Panc1 (cell line): ENCODE data around the gene TMEM170A. TPM values are rescaled to one million over a fixed set of nuclear protein-coding genes. Genes with fewer than 3 reads are reported as not detected.
"Not testable (repeated sequence)": the region's sequence is repeated elsewhere in the genome, so short reads cannot be mapped to it uniquely, and the experiment has no call there.

Source experiments
- ATAC-seq: fragments of 200-7000 bp; cut with Tn5 transposase; 2 replicates; pipeline ENCODE4 v1.9.1; 2020; ENCODE audit warnings: mild to moderate bottlenecking, moderate library complexity
- BruUV-seq: library from RNA; stranded (reverse); fragments of 400-500 nt; replicated peaks from 2 replicates; lab custom pipeline; 2021; lab: Mats Ljungman, UMichigan
- CTCF ChIA-PET: fragments of 300-600 bp; sonication (Branson Sonifier 250); formaldehyde crosslinking; loops from one replicate; lab custom pipeline; 2022; ENCODE audit warnings: antibody characterized with exemption; lab: Charles Lee
- POLR2A ChIA-PET: fragments of 300-600 bp; sonication (Branson Sonifier 250); formaldehyde crosslinking; loops from one replicate; lab custom pipeline; 2022; ENCODE audit warnings: antibody characterized with exemption; lab: Charles Lee
- DNase-seq: peaks from one replicate; pipeline ENCODE4 v3.0.0-alpha.2; 2010; ENCODE audit warnings: low read depth, low spot score
- H3K27ac ChIP-seq: 2 replicates; pipeline ENCODE4 v1.5.1; 2011; ENCODE audit warnings: mild to moderate bottlenecking, low read length, inconsistent platforms
- H3K27me3 ChIP-seq: fragments of 200-500 bp; sonication (Bioruptor generic); 2 replicates; pipeline ENCODE4 v1.6.0; 2014; ENCODE audit warnings: low read length, inconsistent platforms; ENCODE audit not compliant: control insufficient read depth, insufficient read depth
- H3K36me3 ChIP-seq: fragments of 200-500 bp; sonication (Bioruptor generic); 2 replicates; pipeline ENCODE4 v1.5.1; 2014; ENCODE audit warnings: inconsistent platforms, mild to moderate bottlenecking, low read length, moderate library complexity; ENCODE audit not compliant: control insufficient read depth, insufficient read depth
- H3K4me1 ChIP-seq: 2 replicates; pipeline ENCODE4 v1.5.1; 2011; ENCODE audit warnings: inconsistent platforms, mild to moderate bottlenecking, low read length, moderate library complexity; ENCODE audit not compliant: control insufficient read depth, insufficient read depth
- H3K4me3 ChIP-seq, 2 experiments: 2 replicates each; pipeline ENCODE4 v1.5.1; 2011 to 2012; ENCODE audit warnings: low read depth in 2 of 2, low read length in 2 of 2, mild to moderate bottlenecking in 2 of 2, inconsistent platforms in 1 of 2, moderate library complexity in 1 of 2
- H3K9me3 ChIP-seq: fragments of 200-500 bp; sonication (Bioruptor generic); 2 replicates; pipeline ENCODE4 v1.5.1; 2014; ENCODE audit warnings: low read depth, mild to moderate bottlenecking, inconsistent platforms, low read length, moderate library complexity; ENCODE audit not compliant: control insufficient read depth, insufficient read depth
- CTCF ChIP-seq: fragments of 450-650 bp; IDR thresholded peaks from 2 replicates; pipeline ENCODE4 v1.5.1; 2017; ENCODE audit warnings: mild to moderate bottlenecking
- POLR2AphosphoS5 ChIP-seq: IDR thresholded peaks from 2 replicates; pipeline ENCODE4 v1.6.1; 2012; ENCODE audit warnings: mild to moderate bottlenecking, low read depth, low read length, moderate library complexity
- REST ChIP-seq, 2 experiments: IDR thresholded peaks; 2 replicates each; pipeline ENCODE4 v1.6.1; 2011 to 2012; ENCODE audit warnings: low read depth in 2 of 2, control low read depth in 1 of 2, low read length in 1 of 2, mild to moderate bottlenecking in 1 of 2, moderate library complexity in 1 of 2; ENCODE audit not compliant: insufficient read depth in 1 of 2
- SIN3A ChIP-seq: IDR thresholded peaks from 2 replicates; pipeline ENCODE4 v1.6.1; 2012; ENCODE audit warnings: low read depth, mild to moderate bottlenecking, low read length, moderate library complexity, borderline replicate concordance; ENCODE audit not compliant: insufficient read depth
- TCF7L2 ChIP-seq: IDR thresholded peaks from 2 replicates; pipeline ENCODE4 v1.6.1; 2011; ENCODE audit warnings: mild to moderate bottlenecking, low read depth, low read length, inconsistent platforms
- in situ Hi-C: cut with HindIII; loops from 2 replicates; pipeline ENCODE4 v1.10.0; 2016; ENCODE audit warnings: low sequenced_read_pairs, low pct_unique_long_range_greater_than_20kb
- intact Hi-C: fragments of 100-400 bp; cut with micrococcal nuclease; formaldehyde crosslinking; loops from one replicate; pipeline ENCODE4 v1.10.0; 2022; ENCODE audit not compliant: unreplicated experiment
- total RNA-seq: library from RNA; stranded (reverse); gene quantifications from one replicate; pipeline ENCODE4 v1.2.1, GENCODE V29; 2021; ENCODE audit not compliant: unreplicated experiment

TMEM170A gene
- total RNA-seq, 1 experiment from 2014 or later, result 19.0 TPM

DNA sequence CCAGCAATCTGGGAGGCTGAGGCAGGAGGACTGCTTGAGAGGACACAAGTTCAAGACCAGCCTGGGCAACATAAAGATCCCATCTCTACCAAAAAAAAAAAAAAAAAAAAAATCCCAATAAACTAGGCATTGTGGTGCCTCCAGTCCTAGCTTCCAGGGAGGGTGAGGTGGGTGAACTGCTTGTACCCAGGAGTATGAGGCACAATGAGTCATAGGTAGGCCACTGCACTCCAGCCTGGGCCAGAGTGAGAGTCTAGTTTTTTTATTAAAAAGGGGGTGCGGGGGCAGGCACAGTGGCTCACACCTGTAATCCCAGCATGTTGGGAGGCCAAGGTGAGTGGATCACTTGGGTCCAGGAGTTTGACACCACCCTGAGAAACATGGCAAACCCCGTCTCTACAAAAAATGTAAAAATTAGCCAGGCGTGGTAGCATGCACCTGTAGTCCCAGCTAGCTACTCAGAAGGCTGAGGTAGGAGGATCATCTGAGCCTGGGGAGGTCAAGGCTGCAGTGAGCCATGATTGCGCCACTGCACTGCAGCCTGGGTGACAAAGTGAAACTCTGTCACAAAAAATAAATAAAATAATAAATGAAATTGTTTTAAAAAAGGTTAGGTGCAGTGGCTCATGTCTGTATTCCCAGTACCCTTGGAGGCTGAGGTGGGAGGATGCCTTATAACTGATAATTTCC, 38.6 kb upstream of the TMEM170A start:
- in situ Hi-C loops, result no loop called here
- Histone ChIP-seq H3K27me3 (no peaks in the 10 kb centered on the region), H3K4me3 (no peak overlapping the region), H3K27ac (no peak overlapping the region), H3K9me3 (no peaks in the 10 kb centered on the region), H3K36me3 (no peaks in the 10 kb centered on the region), H3K4me1 (no peaks in the 10 kb centered on the region)
- BruUV-seq, result no TSS peak
- ChIA-PET CTCF (interaction anchor here (0.6 kb wide), 1 partner anchor 31 kb away, joined by 11 read pairs; no protein-coding TSS in a partner anchor), POLR2A (no interaction called here)
- ATAC-seq, result no peak
- TF ChIP-seq CTCF (no peak), POLR2AphosphoS5 (no peak), TCF7L2 (no peak), REST (IDR thresholded peaks at IDR 0.05; ENCODE audit: insufficient read depth in 1 of 2, low read depth in 2 of 2, low read length in 1 of 2) (no peak), SIN3A (no peak)
- intact Hi-C loops, result no loop called here
- DNase-seq, result no peak

DNA sequence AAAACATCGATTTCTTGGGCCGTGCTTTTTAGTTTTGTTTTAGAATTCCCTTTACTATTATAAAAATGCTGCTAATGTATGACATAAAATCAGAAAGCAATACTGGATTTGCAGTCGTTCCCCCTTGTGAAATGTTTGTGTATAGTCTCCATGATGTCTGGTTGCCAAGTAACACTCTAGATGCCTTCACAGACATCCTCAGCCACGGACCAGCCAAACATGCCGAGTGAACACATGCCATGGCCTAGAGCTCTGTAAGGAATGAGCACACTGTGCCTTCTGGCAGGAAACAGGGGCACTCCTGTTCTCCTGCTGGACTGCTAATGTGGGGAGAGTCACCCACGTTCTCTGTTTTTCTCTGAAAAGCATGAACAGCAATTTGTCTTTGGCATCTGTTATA, 37.3 kb upstream of the TMEM170A start:
- intact Hi-C loops, H3K27ac ChIP-seq, in situ Hi-C loops, H3K4me1 ChIP-seq, DNase-seq, H3K4me3 ChIP-seq, ATAC-seq, CTCF ChIA-PET, BruUV-seq, POLR2A ChIA-PET, H3K9me3 ChIP-seq, H3K27me3 ChIP-seq, H3K36me3 ChIP-seq: not testable (repeated sequence)

DNA sequence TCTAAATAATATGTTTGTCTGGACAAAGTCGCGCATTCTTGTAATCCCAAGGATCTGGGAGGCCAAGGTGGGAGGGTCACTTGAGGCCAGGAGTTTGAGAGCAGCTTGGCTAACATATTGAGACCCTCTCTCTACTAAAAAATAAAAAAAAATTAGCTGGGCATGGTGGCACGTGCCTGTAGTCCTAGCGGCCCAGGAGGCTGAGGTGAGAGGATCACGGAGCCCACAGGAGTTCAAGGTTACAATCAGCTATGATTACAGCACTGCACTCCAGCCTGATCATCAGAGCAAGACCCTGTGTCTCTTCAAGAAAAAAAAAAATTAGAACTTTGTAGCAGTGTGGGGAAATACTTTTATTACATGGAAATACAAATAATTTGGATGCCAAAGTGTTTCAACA, 36.9 kb upstream of the TMEM170A start:
- no peak for ATAC-seq
- in situ Hi-C loops (no loop called here), intact Hi-C loops (no loop called here)
- Histone ChIP-seq H3K4me3 (no peak overlapping the region), H3K36me3 (no peaks in the 10 kb centered on the region), H3K27me3 (no peaks in the 10 kb centered on the region), H3K4me1 (no peaks in the 10 kb centered on the region), H3K27ac (no peak overlapping the region), H3K9me3 (no peaks in the 10 kb centered on the region)
- no TSS peak for BruUV-seq
- no peak for TF ChIP-seq POLR2AphosphoS5
- no peak for TF ChIP-seq SIN3A
- no peak for TF ChIP-seq CTCF
- no peak for TF ChIP-seq REST (IDR thresholded peaks at IDR 0.05; ENCODE audit: insufficient read depth in 1 of 2, low read depth in 2 of 2, low read length in 1 of 2)
- no peak for TF ChIP-seq TCF7L2
- DNase-seq, result no peak
- ChIA-PET CTCF (no interaction called here), POLR2A (no interaction called here)
